GM21786 (cell line): ENCODE data around the gene HEATR1.
"Not testable (repeated sequence)": the region's sequence is repeated elsewhere in the genome, so short reads cannot be mapped to it uniquely, and the experiment has no call there.

Experiments used
- ATAC-seq: cut with Tn5 transposase; IDR thresholded peaks from one replicate; pipeline ENCODE4 v1.9.1; 2021; ENCODE audit not compliant: unreplicated experiment

HEATR1 gene

GRCh38 chr1:236589531-236589930, 14.8 kb downstream of the HEATR1 start:
- ATAC-seq: no peak

- ATAC-seq: no peak
Measured at GRCh38 chr1:236581528-236581927, 22.8 kb downstream of the HEATR1 start.

GRCh38 chr1:236580404-236580803, 23.9 kb downstream of the HEATR1 start:
- not testable (repeated sequence) for ATAC-seq

GRCh38 chr1:236578661-236579060, 25.7 kb downstream of the HEATR1 start:
- ATAC-seq: no peak

- ATAC-seq: not testable (repeated sequence)
Measured at GRCh38 chr1:236577041-236577440, 27.3 kb downstream of the HEATR1 start.

- no peak for ATAC-seq
Measured at GRCh38 chr1:236576004-236576403, 28.3 kb downstream of the HEATR1 start.

- no peak for ATAC-seq
Measured at GRCh38 chr1:236575523-236575922, 28.8 kb downstream of the HEATR1 start.

GRCh38 chr1:236568285-236568894, 35.9 kb downstream of the HEATR1 start:
- ATAC-seq: no peak

- ATAC-seq: no peak
Measured at GRCh38 chr1:236565530-236565929, 38.8 kb downstream of the HEATR1 start.

- no peak for ATAC-seq
Measured at GRCh38 chr1:236561976-236562375, 42.3 kb downstream of the HEATR1 start.

GRCh38 chr1:236560213-236560771, 44.0 kb downstream of the HEATR1 start:
- ATAC-seq: no peak

GRCh38 chr1:236558846-236559245, 45.5 kb downstream of the HEATR1 start:
- ATAC-seq: no peak

GRCh38 chr1:236558081-236558480, 46.2 kb downstream of the HEATR1 start:
- no peak for ATAC-seq

GRCh38 chr1:236556606-236557005, 47.7 kb downstream of the HEATR1 start:
- ATAC-seq: no peak

GRCh38 chr1:236553370-236553769, 50.9 kb downstream of the HEATR1 start:
- ATAC-seq: no peak

GRCh38 chr1:236552901-236553300, 51.4 kb downstream of the HEATR1 start:
- no peak for ATAC-seq

GRCh38 chr1:236552096-236552495, 52.2 kb downstream of the HEATR1 start:
- no peak for ATAC-seq

- ATAC-seq: no peak
Measured at GRCh38 chr1:236550961-236551851, 53.1 kb downstream of the HEATR1 start.

- ATAC-seq: no peak
Measured at GRCh38 chr1:236548452-236548851, 55.9 kb downstream of the HEATR1 start.

- ATAC-seq: no peak
Measured at GRCh38 chr1:236545621-236546169, 58.6 kb downstream of the HEATR1 start.

GRCh38 chr1:236543065-236543669, 61.1 kb downstream of the HEATR1 start:
- ATAC-seq: no peak
